SKM-1 treated with dmso at 0.1 percent for 144 hours (cell line): ENCODE measurements around the gene CABLES2.

Source experiments
- DNase-seq: peaks from one replicate; lab custom pipeline; 2025; ENCODE audit not compliant: unreplicated experiment; lab: John Stamatoyannopoulos, UW

Gene CABLES2

GRCh38 chr20:62405108-62405980 is 1.7 kb downstream of the CABLES2 start:
- DNase-seq = peak; percentile 12

- no peak for DNase-seq
Measured at GRCh38 chr20:62404761-62405107, 2.4 kb downstream of the CABLES2 start.

GRCh38 chr20:62404112-62404665 is 2.9 kb downstream of the CABLES2 start:
- DNase-seq = no peak

GRCh38 chr20:62403331-62403730 is 3.8 kb downstream of the CABLES2 start:
- DNase-seq = no peak

GRCh38 chr20:62402456-62403150 is 4.5 kb downstream of the CABLES2 start:
- DNase-seq = no peak

- no peak for DNase-seq
Measured at GRCh38 chr20:62401331-62401779, 5.7 kb downstream of the CABLES2 start.

GRCh38 chr20:62400541-62400940 is 6.5 kb downstream of the CABLES2 start:
- no peak for DNase-seq

- no peak for DNase-seq
Measured at GRCh38 chr20:62400021-62400420, 7.1 kb downstream of the CABLES2 start.

GRCh38 chr20:62398120-62398821 is 8.8 kb downstream of the CABLES2 start:
- no peak for DNase-seq

GRCh38 chr20:62396367-62397239 is 10.5 kb downstream of the CABLES2 start:
- no peak for DNase-seq

- no peak for DNase-seq
Measured at GRCh38 chr20:62395311-62396242, 11.5 kb downstream of the CABLES2 start.

GRCh38 chr20:62394248-62395245 is 12.5 kb downstream of the CABLES2 start:
- DNase-seq = no peak

- DNase-seq = no peak
Measured at GRCh38 chr20:62393830-62394229, 13.3 kb downstream of the CABLES2 start.

GRCh38 chr20:62393335-62393665 is 13.8 kb downstream of the CABLES2 start:
- DNase-seq = no peak

GRCh38 chr20:62392621-62393334 is 14.3 kb downstream of the CABLES2 start:
- no peak for DNase-seq

GRCh38 chr20:62392077-62392418 is 15.0 kb downstream of the CABLES2 start:
- DNase-seq = no peak

- no peak for DNase-seq
Measured at GRCh38 chr20:62391165-62392076, 15.7 kb downstream of the CABLES2 start.
